Loucy (cell line): ENCODE results near the gene SCYL2.

Source experiments
- H2AFZ ChIP-seq: fragments of 200-600 bp; sonication (generic); 2 replicates; pipeline ENCODE4 v1.6.0; 2016; ENCODE audit warnings: antibody characterized with exemption, mild to moderate bottlenecking, low read length, moderate library complexity
- H3F3A ChIP-seq: fragments of 200-600 bp; 2 replicates; pipeline ENCODE4 v1.6.0; 2016; ENCODE audit warnings: antibody characterized with exemption, low read depth, mild to moderate bottlenecking
- H3K27me3 ChIP-seq: fragments of 200-600 bp; sonication (generic); 2 replicates; pipeline ENCODE4 v1.6.1; 2014; ENCODE audit warnings: low read length, mild to moderate bottlenecking; ENCODE audit not compliant: insufficient read depth, poor library complexity, severe bottlenecking
- H3K36me3 ChIP-seq: fragments of 200-600 bp; sonication (generic); 2 replicates; pipeline ENCODE4 v1.6.1; 2016; ENCODE audit warnings: low read length; ENCODE audit not compliant: insufficient read depth
- H3K4me1 ChIP-seq: fragments of 200-600 bp; sonication (generic); 2 replicates; pipeline ENCODE4 v1.5.1; 2014; ENCODE audit warnings: low read length, mild to moderate bottlenecking; ENCODE audit not compliant: insufficient read depth, poor library complexity, severe bottlenecking
- H3K4me2 ChIP-seq: fragments of 200-600 bp; sonication (generic); 2 replicates; pipeline ENCODE4 v1.6.0; 2014; ENCODE audit warnings: antibody characterized with exemption, low read length, low read depth, mild to moderate bottlenecking; ENCODE audit not compliant: poor library complexity, severe bottlenecking
- H3K4me3 ChIP-seq: fragments of 200-600 bp; sonication (generic); 2 replicates; pipeline ENCODE4 v1.5.1; 2014; ENCODE audit warnings: low read length, mild to moderate bottlenecking, mixed read lengths; ENCODE audit not compliant: poor library complexity, severe bottlenecking
- H3K79me2 ChIP-seq: fragments of 200-600 bp; sonication (generic); 2 replicates; pipeline ENCODE4 v1.6.1; 2014; ENCODE audit warnings: low read length; ENCODE audit not compliant: insufficient read depth
- H3K9ac ChIP-seq: fragments of 200-600 bp; sonication (generic); 2 replicates; pipeline ENCODE4 v1.6.0; 2014; ENCODE audit warnings: mild to moderate bottlenecking, low read depth, low read length, moderate library complexity; ENCODE audit not compliant: poor library complexity, severe bottlenecking
- H3K9me2 ChIP-seq: fragments of 200-600 bp; sonication (generic); replicated peaks from 2 replicates; pipeline ENCODE4 v1.6.1; 2016; ENCODE audit warnings: low read depth, low read length, mixed read lengths
- H3K9me3 ChIP-seq: fragments of 200-600 bp; sonication (generic); 2 replicates; pipeline ENCODE4 v1.6.1; 2014; ENCODE audit warnings: mild to moderate bottlenecking, antibody characterized with exemption, low read length, low read depth; ENCODE audit not compliant: insufficient read depth
- H4K20me1 ChIP-seq: fragments of 200-600 bp; sonication (generic); 2 replicates; pipeline ENCODE4 v1.6.0; 2014; ENCODE audit warnings: antibody characterized with exemption, low read length, mild to moderate bottlenecking; ENCODE audit not compliant: insufficient read depth, poor library complexity, severe bottlenecking
- EZH2phosphoT487 ChIP-seq: fragments of 200-600 bp; IDR thresholded peaks from 2 replicates; pipeline ENCODE4 v1.6.1; 2018; ENCODE audit warnings: antibody characterized with exemption, mild to moderate bottlenecking, moderate library complexity, borderline replicate concordance
- TF ChIP-seq, protein P1 (sequence below): fragments of 200-600 bp; sonication (generic); conservative IDR thresholded peaks from 2 replicates; pipeline ENCODE4 v1.5.1; 2014; ENCODE audit warnings: mild to moderate bottlenecking, antibody characterized with exemption, low read length

SCYL2 gene

DNA sequence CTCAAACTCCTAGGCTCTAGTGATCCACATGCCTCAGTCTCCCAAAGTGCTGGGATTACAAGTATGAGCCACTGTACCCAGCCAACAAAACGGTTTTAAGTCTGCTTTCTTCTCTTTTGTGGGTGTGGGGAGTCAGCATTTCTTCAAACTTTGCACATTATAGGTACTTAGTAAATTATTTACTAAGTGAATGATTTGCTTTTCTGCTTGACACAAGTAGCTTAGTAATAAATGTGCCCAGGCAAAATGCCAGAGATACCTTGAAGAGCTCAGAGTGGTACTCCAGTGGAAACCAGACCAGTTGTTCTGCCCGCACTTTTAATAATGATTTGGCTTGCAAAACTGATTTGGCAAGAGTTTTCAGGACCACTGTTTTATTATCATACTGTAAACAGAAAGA lies 15.1 kb upstream of the SCYL2 start:
- Histone ChIP-seq H3K27me3 (no peaks in the 10 kb centered on the region), H3K4me1 (no peaks in the 10 kb centered on the region), H3F3A (no peaks in the 10 kb centered on the region), H3K9me2 (no peaks in the 10 kb centered on the region), H3K36me3 (no peaks in the 10 kb centered on the region), H3K4me2 (no peak overlapping the region), H4K20me1 (no peaks in the 10 kb centered on the region), H3K4me3 (no peak overlapping the region), H3K79me2 (no peaks in the 10 kb centered on the region), H3K9me3 (no peaks in the 10 kb centered on the region), H3K9ac (no peak overlapping the region), H2AFZ (no peak overlapping the region)
- TF ChIP-seq, protein P1, sequence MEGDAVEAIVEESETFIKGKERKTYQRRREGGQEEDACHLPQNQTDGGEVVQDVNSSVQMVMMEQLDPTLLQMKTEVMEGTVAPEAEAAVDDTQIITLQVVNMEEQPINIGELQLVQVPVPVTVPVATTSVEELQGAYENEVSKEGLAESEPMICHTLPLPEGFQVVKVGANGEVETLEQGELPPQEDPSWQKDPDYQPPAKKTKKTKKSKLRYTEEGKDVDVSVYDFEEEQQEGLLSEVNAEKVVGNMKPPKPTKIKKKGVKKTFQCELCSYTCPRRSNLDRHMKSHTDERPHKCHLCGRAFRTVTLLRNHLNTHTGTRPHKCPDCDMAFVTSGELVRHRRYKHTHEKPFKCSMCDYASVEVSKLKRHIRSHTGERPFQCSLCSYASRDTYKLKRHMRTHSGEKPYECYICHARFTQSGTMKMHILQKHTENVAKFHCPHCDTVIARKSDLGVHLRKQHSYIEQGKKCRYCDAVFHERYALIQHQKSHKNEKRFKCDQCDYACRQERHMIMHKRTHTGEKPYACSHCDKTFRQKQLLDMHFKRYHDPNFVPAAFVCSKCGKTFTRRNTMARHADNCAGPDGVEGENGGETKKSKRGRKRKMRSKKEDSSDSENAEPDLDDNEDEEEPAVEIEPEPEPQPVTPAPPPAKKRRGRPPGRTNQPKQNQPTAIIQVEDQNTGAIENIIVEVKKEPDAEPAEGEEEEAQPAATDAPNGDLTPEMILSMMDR, result no peak
- TF ChIP-seq EZH2phosphoT487, result no peak

DNA sequence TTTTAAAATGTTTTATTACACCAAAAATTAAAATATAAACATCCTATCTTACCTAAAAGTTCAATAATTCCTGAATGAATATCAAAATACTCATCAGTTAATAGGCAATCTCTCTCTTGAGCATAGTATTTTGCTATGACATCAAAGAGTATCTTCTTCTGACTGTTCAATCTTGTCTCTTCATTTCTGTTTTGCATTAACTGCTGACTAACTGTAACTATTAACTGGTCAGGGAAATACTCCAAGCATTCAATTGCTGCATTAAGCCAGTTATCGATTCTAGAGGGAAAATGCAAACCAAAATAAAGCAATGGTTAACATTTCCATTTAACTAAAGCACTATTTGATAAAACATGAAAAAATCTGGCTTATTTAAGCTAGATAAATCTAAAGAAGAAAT lies 13.5 kb upstream of the SCYL2 start:
- no peak overlapping the region for H2AFZ ChIP-seq
- no peaks in the 10 kb centered on the region for H3K36me3 ChIP-seq
- H3K79me2 ChIP-seq, result no peaks in the 10 kb centered on the region
- no peaks in the 10 kb centered on the region for H4K20me1 ChIP-seq
- no peaks in the 10 kb centered on the region for H3F3A ChIP-seq
- no peaks in the 10 kb centered on the region for H3K27me3 ChIP-seq
- H3K9ac ChIP-seq, result no peak overlapping the region
- H3K9me2 ChIP-seq, result no peaks in the 10 kb centered on the region
- TF ChIP-seq EZH2phosphoT487, result no peak
- TF ChIP-seq, protein P1, result no peak
- no peaks in the 10 kb centered on the region for H3K9me3 ChIP-seq
- H3K4me2 ChIP-seq, result no peak overlapping the region
- H3K4me1 ChIP-seq, result no peaks in the 10 kb centered on the region
- H3K4me3 ChIP-seq, result no peak overlapping the region

DNA sequence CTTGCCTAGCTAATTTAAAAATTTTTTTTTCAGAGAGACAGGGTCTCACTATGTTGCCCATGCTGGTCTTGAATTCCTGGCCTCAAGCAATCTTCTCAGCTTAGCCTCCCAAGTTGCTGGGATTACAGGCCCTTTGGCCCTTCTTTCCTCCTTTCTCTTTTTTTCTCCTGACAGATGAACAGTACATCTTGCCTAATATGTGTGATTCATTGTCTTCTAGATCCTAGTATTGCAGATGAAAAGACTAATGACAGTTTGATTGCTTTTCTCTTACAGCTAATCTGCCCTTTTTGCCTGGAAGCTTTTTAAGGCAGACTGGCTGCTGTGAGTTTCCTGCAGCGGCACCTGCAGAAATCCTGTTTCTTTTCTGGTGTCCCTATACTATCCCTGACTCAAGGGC lies 12.1 kb upstream of the SCYL2 start:
- Histone ChIP-seq H4K20me1 (no peaks in the 10 kb centered on the region), H3K36me3 (no peaks in the 10 kb centered on the region), H3K9me3 (no peaks in the 10 kb centered on the region), H3K9ac (no peak overlapping the region), H3K27me3 (no peaks in the 10 kb centered on the region), H3K9me2 (no peaks in the 10 kb centered on the region), H3F3A (no peaks in the 10 kb centered on the region), H3K79me2 (no peaks in the 10 kb centered on the region), H2AFZ (no peak overlapping the region; the same call in 1 of the 2 replicates), H3K4me2 (no peak overlapping the region), H3K4me3 (no peak overlapping the region), H3K4me1 (no peaks in the 10 kb centered on the region)
- TF ChIP-seq, protein P1, result no peak
- no peak for TF ChIP-seq EZH2phosphoT487
